Thyroid gland (tissue), 4 donors: ENCODE results near the gene RMI2.

ENCODE experiments used
- CTCF ChIP-seq, 6 experiments: fragments of 200-600 bp in 3 of 6; fragments of 450-650 bp in 3 of 6; sonication (generic) in 3 of 6; IDR thresholded peaks; one replicate each; pipeline ENCODE4 v1.5.1; 2016 to 2019; ENCODE audit warnings: antibody characterized with exemption in 6 of 6, mild to moderate bottlenecking in 2 of 6, inconsistent platforms in 1 of 6, moderate library complexity in 1 of 6
- POLR2A ChIP-seq, 2 donors: fragments of 450-650 bp; IDR thresholded peaks; one replicate each; pipeline ENCODE4 v1.6.1; 2017; ENCODE audit warnings: antibody characterized with exemption in 2 of 2, mild to moderate bottlenecking in 2 of 2, moderate library complexity in 1 of 2

DNA sequence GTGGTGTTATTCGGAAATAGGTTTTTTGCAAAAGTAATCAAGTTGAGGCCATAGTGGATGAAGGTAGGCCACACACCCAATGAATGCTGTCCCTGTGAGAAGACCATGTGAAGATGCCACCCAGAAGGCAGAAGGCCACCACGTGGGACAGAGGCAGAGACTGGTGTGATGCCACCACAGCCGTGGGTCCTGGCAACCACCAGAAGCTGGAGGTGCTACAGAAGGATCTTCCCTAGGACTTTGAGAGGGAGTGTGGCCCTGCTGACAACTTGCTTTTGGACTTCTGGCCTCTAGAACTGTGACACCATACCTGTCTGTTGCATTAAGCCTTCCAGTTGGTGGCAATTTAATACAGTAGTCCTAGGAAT, 49.3 kb downstream of the RMI2 start:
- TF ChIP-seq CTCF (IDR thresholded peaks at IDR 0.05) (no peak), POLR2A (IDR thresholded peaks at IDR 0.05) (no peak)
